Stimulated activated effector memory CD8-positive, alpha-beta T cell treated with anti-CD3 and anti-CD28 coated beads, Interleukin-12 subunit alpha, Interleukin-12 subunit beta, amount 100 ng/mL, for 72 hours (primary cell): ENCODE data around the gene LONRF2.

Experiments used
- ATAC-seq: fragments of 150-1000 bp; cut with Tn5 transposase; 2 replicates; pipeline ENCODE4 v1.10.0; 2021
- DNase-seq, 2 donors: peaks; one replicate each; pipeline ENCODE4 v3.0.0; 2021 to 2022; ENCODE audit warnings: low spot score in 2 of 2
- H3K27ac Mint-ChIP-seq: one replicate; pipeline ENCODE4 v1.8.0; 2022; ENCODE audit warnings: mild to moderate bottlenecking, mixed read lengths
- H3K36me3 Mint-ChIP-seq: one replicate; pipeline ENCODE4 v1.8.0; 2022; ENCODE audit warnings: mild to moderate bottlenecking, mixed read lengths
- H3K4me1 Mint-ChIP-seq: one replicate; pipeline ENCODE4 v1.8.0; 2022; ENCODE audit warnings: mixed read lengths
- H3K4me3 Mint-ChIP-seq: one replicate; pipeline ENCODE4 v1.8.0; 2022; ENCODE audit warnings: mild to moderate bottlenecking, mixed read lengths
- H3K9me3 Mint-ChIP-seq: one replicate; pipeline ENCODE4 v1.8.0; 2022; ENCODE audit warnings: mixed read lengths

Gene LONRF2

DNA sequence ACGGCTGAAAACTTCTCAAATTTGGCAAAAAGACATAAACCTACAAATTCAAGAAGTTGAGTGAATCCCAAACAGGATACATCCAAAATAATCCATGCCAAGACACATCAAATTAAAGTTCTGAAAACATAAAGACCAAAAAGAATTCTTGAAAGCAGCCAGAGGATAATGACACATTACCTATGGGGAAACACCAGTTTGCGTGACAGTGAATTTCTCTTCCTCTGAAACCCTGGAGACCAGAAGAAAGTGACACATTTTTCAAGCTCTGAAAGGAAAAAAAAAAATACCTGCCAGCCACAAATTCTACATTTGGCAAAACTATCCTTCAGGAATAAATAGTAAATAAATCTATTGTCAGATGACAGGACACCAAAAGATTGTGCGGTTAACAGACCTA lies 93.9 kb downstream of the LONRF2 start:
- ATAC-seq: no peak
- Mint-ChIP-seq H3K4me1 (no peaks in the 10 kb centered on the region), H3K4me3 (no peak overlapping the region), H3K36me3 (no peaks in the 10 kb centered on the region), H3K9me3 (no peaks in the 10 kb centered on the region), H3K27ac (no peak overlapping the region)
- DNase-seq: no peak

DNA sequence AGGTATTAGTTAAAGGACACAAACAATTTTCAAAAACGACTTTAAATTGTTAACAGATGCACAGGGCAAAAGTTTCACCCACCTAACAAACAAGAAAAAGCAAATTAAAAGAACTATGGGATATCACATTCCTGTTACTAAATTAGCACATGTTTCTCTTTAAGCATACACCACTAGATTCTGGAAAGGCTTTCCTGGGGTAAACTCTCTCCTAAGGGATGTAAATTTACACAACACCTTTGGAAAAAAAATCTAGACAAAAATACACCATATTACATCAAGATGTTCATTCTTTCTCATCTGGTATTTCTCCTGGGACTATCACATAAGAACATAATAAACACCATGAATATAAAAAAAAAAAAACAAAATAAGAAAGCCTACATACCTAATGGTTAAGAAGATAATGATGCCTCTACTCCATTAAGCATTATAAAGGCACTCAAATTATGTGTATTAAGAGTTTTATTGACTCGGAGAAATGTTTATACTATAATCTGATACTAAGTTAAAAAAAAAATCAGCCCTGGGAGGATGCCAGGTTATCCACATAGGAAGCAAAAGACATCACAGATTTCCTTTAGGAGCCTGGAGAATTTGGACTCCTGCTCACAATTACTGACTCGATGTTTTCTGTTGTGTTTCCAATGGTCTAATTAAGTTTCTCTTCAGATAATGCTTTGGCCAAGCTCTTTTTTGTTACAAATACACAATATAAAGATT lies 97.2 kb downstream of the LONRF2 start:
- ATAC-seq: no peak

DNA sequence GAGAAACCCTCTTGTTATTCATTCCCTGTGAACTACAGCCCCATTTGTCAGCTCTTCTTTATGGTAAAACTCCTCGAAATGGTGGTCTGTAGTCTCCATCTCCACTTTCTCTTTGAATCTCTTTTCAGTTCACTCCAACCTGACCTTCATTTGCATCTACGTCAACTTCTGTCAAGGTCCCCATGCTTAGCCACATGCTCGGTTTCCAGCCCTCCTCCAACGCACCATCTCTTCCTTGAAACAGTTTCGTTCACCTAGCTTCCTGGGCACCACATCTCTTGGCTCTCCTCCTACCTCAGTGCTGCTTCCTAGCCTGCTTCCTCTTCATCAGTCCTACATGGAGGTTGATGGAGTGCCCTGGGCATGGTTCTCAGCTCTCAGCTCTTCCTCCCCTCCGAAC lies 98.8 kb downstream of the LONRF2 start:
- H3K36me3 Mint-ChIP-seq: no peaks in the 10 kb centered on the region
- DNase-seq: no peak
- peaks cover 4% of the 10 kb centered on the region for H3K9me3 Mint-ChIP-seq
- H3K27ac Mint-ChIP-seq: no peak overlapping the region
- H3K4me1 Mint-ChIP-seq: peaks cover 12% of the 10 kb centered on the region
- H3K4me3 Mint-ChIP-seq: no peak overlapping the region
- no peak for ATAC-seq

More for the DNA sequence above, 97.2 kb downstream of the LONRF2 start:
- Mint-ChIP-seq H3K27ac (no peak overlapping the region), H3K9me3 (peaks cover 4% of the 10 kb centered on the region), H3K4me1 (no peaks in the 10 kb centered on the region), H3K36me3 (no peaks in the 10 kb centered on the region), H3K4me3 (no peak overlapping the region)
- DNase-seq: no peak
